Measurements from ENCODE around the gene SDF4.
"Not testable (repeated sequence)": the region's sequence is repeated elsewhere in the genome, so short reads cannot be mapped to it uniquely, and the experiment has no call there.

SDF4 gene

GRCh38 chr1:1177452-1178206 is 54.2 kb downstream of the SDF4 start:
- H3K27ac ChIP-seq = no peak overlapping the region
- TF ChIP-seq, protein P1, sequence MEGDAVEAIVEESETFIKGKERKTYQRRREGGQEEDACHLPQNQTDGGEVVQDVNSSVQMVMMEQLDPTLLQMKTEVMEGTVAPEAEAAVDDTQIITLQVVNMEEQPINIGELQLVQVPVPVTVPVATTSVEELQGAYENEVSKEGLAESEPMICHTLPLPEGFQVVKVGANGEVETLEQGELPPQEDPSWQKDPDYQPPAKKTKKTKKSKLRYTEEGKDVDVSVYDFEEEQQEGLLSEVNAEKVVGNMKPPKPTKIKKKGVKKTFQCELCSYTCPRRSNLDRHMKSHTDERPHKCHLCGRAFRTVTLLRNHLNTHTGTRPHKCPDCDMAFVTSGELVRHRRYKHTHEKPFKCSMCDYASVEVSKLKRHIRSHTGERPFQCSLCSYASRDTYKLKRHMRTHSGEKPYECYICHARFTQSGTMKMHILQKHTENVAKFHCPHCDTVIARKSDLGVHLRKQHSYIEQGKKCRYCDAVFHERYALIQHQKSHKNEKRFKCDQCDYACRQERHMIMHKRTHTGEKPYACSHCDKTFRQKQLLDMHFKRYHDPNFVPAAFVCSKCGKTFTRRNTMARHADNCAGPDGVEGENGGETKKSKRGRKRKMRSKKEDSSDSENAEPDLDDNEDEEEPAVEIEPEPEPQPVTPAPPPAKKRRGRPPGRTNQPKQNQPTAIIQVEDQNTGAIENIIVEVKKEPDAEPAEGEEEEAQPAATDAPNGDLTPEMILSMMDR (IDR thresholded peaks at IDR 0.05) = no peak
- no peak for TF ChIP-seq ZFX (IDR thresholded peaks at IDR 0.05; ENCODE audit: borderline replicate concordance)

DNA sequence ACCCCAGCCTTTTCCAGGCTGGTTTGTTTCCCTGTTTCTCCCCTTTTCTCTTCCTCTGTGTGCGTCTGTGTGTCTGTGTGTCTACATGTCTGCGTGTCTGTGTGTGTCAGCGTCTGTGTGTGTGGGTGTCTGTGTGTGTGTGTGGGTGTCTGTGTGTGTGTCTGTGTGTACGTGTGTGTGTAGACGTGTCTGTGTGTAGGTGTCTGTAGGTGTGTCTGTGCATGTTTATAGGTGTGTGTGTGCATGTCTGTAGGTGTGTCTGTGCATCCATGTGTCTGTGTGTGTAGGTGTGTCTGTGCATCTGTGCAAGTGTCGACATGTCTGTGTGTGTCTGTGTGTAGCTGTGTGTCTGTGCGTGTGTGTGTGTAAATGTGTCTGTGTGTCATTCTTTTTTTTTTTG is 54.9 kb downstream of the SDF4 start:
- H3K27ac ChIP-seq = no peak overlapping the region
- TF ChIP-seq, protein P1 (IDR thresholded peaks at IDR 0.05) = no peak
- no peak for TF ChIP-seq ZFX (IDR thresholded peaks at IDR 0.05; ENCODE audit: borderline replicate concordance)

GRCh38 chr1:1176063-1176761 is 55.6 kb downstream of the SDF4 start:
- not testable (repeated sequence) for H3K27ac ChIP-seq

- TF ChIP-seq ZFX (IDR thresholded peaks at IDR 0.05; ENCODE audit: borderline replicate concordance) = no peak
- TF ChIP-seq, protein P1 (IDR thresholded peaks at IDR 0.05) = no peak
- no peak overlapping the region for H3K27ac ChIP-seq
Observed at GRCh38 chr1:1175221-1176062, 56.4 kb downstream of the SDF4 start.

- TF ChIP-seq ZFX (IDR thresholded peaks at IDR 0.05; ENCODE audit: borderline replicate concordance) = no peak
- TF ChIP-seq, protein P1 (IDR thresholded peaks at IDR 0.05) = no peak
- H3K27ac ChIP-seq = no peak within 1 kb of the TSS
Observed at GRCh38 chr1:1173793-1174415, 57.9 kb downstream of the SDF4 start, which contains the start of gene TTLL10. TSS of gene TTLL10 (plus strand) at chr1:1173880. CDS start at chr1:1179216, 5,336 bp downstream.

- TF ChIP-seq, protein P1 (IDR thresholded peaks at IDR 0.05) = no peak
- TF ChIP-seq ZFX (IDR thresholded peaks at IDR 0.05; ENCODE audit: borderline replicate concordance) = no peak
- no peak overlapping the region for H3K27ac ChIP-seq
Observed at GRCh38 chr1:1173061-1173792, 58.6 kb downstream of the SDF4 start.

All from 22Rv1 (cell line).